Subcutaneous abdominal adipose tissue (tissue), 5 donors: ENCODE results near the gene CLEC1A.

ENCODE experiments used
- H3K27ac ChIP-seq: one replicate; pipeline ENCODE4 v1.7.0; 2013; ENCODE audit warnings: low read depth, mild to moderate bottlenecking, inconsistent platforms, low read length, moderate library complexity
- H3K27me3 ChIP-seq, 5 donors: one replicate each; pipeline ENCODE4 v1.7.0; 2013; ENCODE audit warnings: low read length in 5 of 5, inconsistent platforms in 1 of 5; ENCODE audit not compliant: control insufficient read depth in 5 of 5, insufficient read depth in 4 of 5
- H3K36me3 ChIP-seq, 5 donors: one replicate each; pipeline ENCODE4 v1.7.0; 2013; ENCODE audit warnings: low read length in 5 of 5; ENCODE audit not compliant: control insufficient read depth in 5 of 5, insufficient read depth in 5 of 5
- H3K4me1 ChIP-seq, 5 donors: one replicate each; pipeline ENCODE4 v1.7.0; 2013; ENCODE audit warnings: low read length in 5 of 5, mild to moderate bottlenecking in 3 of 5, moderate library complexity in 1 of 5; ENCODE audit not compliant: control insufficient read depth in 5 of 5, insufficient read depth in 5 of 5
- H3K4me3 ChIP-seq, 5 donors: one replicate each; pipeline ENCODE4 v1.7.0; 2013; ENCODE audit warnings: low read length in 5 of 5, low read depth in 1 of 5
- H3K9ac ChIP-seq, 5 donors: one replicate each; pipeline ENCODE4 v1.7.0; 2013; ENCODE audit warnings: low read length in 5 of 5, mild to moderate bottlenecking in 4 of 5, moderate library complexity in 3 of 5
- H3K9me3 ChIP-seq, 5 donors: one replicate each; pipeline ENCODE4 v1.7.0; 2013; ENCODE audit warnings: low read length in 5 of 5; ENCODE audit not compliant: control insufficient read depth in 5 of 5
- donor health status: healthy.
- donor health status: healthy.
- donor health status: healthy.
- donor health status: healthy.
- donor health status: healthy.

CLEC1A gene

DNA sequence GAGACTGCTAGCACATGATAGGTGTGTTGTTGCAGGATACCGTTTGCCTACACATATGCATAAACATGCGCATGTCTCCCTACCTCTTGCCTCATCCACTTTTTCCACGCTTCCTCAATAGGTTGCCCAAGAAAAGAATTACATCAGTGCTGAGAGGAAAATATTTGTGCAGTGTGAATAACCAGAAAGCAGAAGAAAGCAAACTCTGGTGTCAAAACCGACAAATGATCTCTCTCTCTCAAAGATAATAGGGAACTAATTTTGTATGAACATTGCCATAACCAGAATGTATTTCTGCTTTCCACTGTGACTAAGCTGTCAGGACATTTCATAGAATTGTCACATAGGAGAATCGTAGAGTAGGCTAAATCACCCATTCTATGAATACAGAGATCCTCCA, 29.9 kb upstream of the CLEC1A start:
- no peak overlapping the region for H3K9ac ChIP-seq

DNA sequence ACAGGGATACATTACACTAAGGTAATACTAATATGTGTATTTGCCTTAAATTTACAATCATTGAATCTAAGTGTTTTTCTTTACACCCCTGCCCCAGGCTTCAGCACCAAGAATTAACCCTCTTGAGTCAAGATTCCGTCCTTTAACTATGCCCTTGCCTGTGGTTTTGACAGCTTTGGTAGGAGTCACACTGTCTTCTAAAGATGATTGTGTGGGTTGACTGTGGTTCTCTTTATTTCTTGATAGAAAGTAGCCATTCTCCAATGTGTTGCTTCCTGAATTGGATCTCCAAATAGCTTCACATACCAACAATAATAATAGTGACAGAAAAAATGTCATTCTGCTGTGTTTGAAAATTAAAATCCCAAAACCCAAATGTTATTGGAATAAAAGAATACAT, 27.6 kb upstream of the CLEC1A start:
- Histone ChIP-seq H3K4me3 (no peak overlapping the region), H3K36me3 (no peaks in the 10 kb centered on the region), H3K4me1 (peaks cover 0 to 2% (median 0%) of the 10 kb centered on the region in 5 donors), H3K27ac (no peak overlapping the region), H3K9ac (no peak overlapping the region), H3K9me3 (no peaks in the 10 kb centered on the region), H3K27me3 (no peaks in the 10 kb centered on the region)

More for the DNA sequence above, 29.9 kb upstream of the CLEC1A start:
- Histone ChIP-seq H3K36me3 (no peaks in the 10 kb centered on the region), H3K4me3 (peak overlapping the region in 1 of 5 donors; percentile 19), H3K27me3 (no peaks in the 10 kb centered on the region), H3K9me3 (no peaks in the 10 kb centered on the region), H3K27ac (no peak overlapping the region), H3K4me1 (peaks cover 0 to 2% (median 0%) of the 10 kb centered on the region in 5 donors)

DNA sequence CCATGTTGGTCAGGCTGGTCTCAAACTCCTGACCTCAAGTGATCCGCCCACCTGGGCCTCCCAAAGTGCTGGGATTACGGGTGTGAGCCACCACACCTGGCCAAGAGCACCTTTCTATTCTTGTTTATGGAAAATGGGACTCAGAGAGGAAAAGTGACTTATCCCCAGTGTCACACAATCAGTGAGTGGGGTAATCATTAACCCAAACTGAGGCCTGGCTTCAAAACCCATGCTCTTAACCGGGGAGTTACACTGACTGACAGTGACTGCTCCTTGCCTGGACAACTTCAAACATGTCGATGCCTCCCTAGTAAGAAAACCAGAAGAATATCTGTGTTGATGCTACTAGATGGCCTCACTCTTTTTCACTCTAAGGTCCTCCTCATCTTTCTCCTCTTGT, 23.9 kb upstream of the CLEC1A start:
- Histone ChIP-seq H3K4me1 (no peaks in the 10 kb centered on the region), H3K27me3 (no peaks in the 10 kb centered on the region), H3K4me3 (no peak overlapping the region), H3K36me3 (no peaks in the 10 kb centered on the region), H3K9ac (no peak overlapping the region), H3K27ac (no peak overlapping the region), H3K9me3 (no peaks in the 10 kb centered on the region)

DNA sequence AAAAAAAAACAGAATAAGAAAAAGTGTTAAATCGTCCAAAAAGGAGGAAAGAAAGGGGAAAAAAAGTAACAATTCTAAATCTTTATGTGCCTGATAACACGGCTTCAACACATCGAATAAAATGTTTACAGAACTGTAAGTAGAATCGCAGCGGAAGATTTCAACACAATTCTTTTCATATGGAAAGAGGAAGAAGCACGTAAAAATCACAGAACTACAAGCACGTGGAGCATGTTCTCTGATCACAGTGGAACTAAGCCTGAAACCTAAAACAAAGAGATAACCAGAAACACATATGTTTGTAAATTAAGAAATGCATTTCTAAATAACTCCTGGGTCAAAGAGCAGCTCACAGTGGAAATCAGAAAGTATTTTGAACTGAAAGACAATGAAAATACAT, 22.5 kb upstream of the CLEC1A start:
- Histone ChIP-seq H3K9me3 (no peaks in the 10 kb centered on the region), H3K27me3 (no peaks in the 10 kb centered on the region), H3K9ac (no peak overlapping the region), H3K4me3 (no peak overlapping the region), H3K36me3 (no peaks in the 10 kb centered on the region), H3K27ac (no peak overlapping the region), H3K4me1 (no peaks in the 10 kb centered on the region)

DNA sequence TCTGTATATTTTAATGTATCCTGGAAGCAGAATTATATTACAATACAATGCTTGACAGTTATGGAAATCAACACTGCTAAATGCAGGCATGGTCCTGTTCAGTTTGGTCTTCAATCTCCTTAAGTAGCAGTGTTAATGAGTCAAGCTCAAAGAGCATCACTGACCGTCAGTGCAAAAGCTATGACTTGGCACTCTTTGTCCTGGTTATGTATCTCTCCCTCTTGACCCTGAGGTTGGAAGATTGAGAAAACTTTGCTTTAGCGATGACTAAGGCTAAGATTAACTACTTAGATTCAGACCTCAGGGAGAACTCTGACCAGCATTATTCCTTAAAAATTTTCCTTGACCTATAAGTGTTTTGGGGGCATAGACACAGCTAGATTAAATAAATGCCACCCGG, 20.3 kb upstream of the CLEC1A start:
- Histone ChIP-seq H3K36me3 (no peaks in the 10 kb centered on the region), H3K9me3 (no peaks in the 10 kb centered on the region), H3K4me3 (no peak overlapping the region), H3K27me3 (no peaks in the 10 kb centered on the region), H3K27ac (no peak overlapping the region), H3K9ac (no peak overlapping the region), H3K4me1 (no peaks in the 10 kb centered on the region)

DNA sequence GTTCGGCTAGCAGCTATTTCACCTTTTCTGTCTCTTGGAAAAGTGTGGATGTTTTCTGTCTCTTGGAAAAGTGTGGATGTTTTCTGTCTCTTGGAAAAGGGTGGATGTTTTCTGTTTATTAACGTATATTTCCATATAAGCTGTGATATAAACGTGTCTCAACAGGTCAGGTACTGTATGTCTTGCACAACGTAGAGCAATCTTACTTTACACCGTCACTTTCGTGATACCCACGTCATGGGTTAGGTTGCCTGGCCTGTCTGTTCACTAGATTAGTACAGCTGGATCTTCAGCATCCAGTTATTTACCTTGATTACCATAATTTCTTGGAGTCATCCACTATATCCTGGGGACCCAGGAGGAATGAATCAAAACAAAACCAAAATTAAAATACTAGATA, 17.1 kb upstream of the CLEC1A start:
- Histone ChIP-seq H3K9me3 (no peaks in the 10 kb centered on the region), H3K27me3 (no peaks in the 10 kb centered on the region), H3K36me3 (no peaks in the 10 kb centered on the region), H3K4me1 (no peaks in the 10 kb centered on the region), H3K27ac (no peak overlapping the region), H3K4me3 (no peak overlapping the region), H3K9ac (no peak overlapping the region)

DNA sequence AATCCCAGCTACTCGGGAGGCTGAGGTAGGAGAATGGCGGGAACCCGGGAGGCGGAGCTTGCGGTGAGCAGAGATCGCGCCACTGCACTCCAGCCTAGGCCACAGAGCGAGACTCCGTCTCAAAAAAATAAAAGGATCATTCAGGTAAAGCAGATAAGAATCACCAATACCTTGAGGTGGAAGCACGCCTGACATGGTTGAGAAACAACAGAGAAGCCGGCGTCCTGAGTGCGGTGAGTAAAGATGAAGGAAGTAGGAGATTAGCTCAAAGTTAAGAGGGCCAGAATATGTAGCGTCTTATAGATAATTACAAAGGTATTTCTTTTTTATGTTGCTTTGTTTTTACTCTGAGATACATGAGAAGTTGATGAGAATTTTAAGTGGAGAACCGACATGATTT, 16.5 kb upstream of the CLEC1A start:
- no peaks in the 10 kb centered on the region for H3K27me3 ChIP-seq
- H3K9me3 ChIP-seq, result no peaks in the 10 kb centered on the region
- H3K36me3 ChIP-seq, result no peaks in the 10 kb centered on the region
- no peaks in the 10 kb centered on the region for H3K4me1 ChIP-seq
- H3K27ac ChIP-seq, result no peak overlapping the region
- no peak overlapping the region for H3K4me3 ChIP-seq
- no peak overlapping the region for H3K9ac ChIP-seq

DNA sequence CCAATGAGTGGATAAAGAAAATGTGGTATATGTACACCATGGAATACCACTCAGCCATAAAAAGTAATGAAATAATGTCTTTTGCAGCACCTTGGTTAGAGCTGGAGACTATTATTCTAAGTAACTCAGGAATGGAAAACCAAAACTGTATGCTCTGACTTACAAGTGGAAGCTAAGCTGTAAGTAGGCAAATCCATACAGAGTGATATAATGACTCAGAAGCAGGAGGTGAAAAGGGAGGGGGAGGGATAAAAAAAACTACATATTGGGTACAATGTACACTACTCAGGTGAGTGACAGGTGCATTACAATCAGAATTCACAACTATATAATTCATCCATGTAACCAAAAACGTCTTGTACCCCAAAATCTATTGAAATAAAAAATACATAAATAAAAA, 15.1 kb upstream of the CLEC1A start:
- Histone ChIP-seq H3K27me3 (no peaks in the 10 kb centered on the region), H3K36me3 (no peaks in the 10 kb centered on the region), H3K27ac (no peak overlapping the region)

DNA sequence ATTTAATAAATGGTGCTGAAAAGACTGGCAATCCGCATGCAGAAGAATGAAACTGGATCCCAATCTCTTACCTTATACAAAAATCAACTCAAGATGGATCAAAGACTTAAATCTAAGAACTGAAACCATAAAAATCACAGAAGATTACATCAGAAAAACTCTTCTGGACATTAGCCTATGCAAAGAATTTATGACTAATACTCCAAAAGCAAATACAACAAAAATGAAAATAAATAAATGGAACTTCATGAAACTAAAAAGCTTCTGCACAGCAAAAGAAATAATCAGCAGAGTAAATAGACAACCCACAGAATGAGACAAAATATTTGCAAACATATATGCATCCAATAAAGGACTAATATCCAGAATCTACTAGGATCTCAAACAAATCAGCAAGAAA, 14.3 kb upstream of the CLEC1A start:
- Histone ChIP-seq H3K4me3 (no peak overlapping the region), H3K27me3 (no peaks in the 10 kb centered on the region), H3K9ac (no peak overlapping the region), H3K27ac (no peak overlapping the region), H3K9me3 (no peaks in the 10 kb centered on the region), H3K4me1 (no peaks in the 10 kb centered on the region), H3K36me3 (no peaks in the 10 kb centered on the region)

More for the DNA sequence above, 15.1 kb upstream of the CLEC1A start:
- H3K4me3 ChIP-seq, result no peak overlapping the region
- no peaks in the 10 kb centered on the region for H3K9me3 ChIP-seq
- H3K9ac ChIP-seq, result no peak overlapping the region
- no peaks in the 10 kb centered on the region for H3K4me1 ChIP-seq

DNA sequence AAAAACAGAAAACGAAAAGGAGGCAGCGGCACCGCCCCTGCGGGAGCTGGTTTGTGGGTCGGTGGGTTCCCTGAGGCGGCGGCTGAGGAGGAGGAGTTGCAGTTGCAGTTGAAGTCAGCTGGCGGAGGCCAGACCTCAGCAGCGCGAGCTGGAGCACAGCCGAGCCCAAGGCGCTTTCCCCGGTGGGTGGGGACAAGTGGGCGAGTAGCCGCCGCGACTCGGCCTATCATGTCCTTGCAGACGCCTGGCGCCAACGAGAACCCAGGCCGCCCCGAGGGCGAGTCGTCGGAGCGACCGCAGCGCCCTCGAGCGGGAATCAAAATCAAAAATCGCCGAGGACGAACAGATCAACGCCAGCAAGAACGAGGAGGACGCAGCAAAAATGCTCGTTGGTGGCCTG, 12.7 kb upstream of the CLEC1A start:
- Histone ChIP-seq H3K27me3 (no peaks in the 10 kb centered on the region), H3K9ac (no peak overlapping the region), H3K4me1 (no peaks in the 10 kb centered on the region), H3K4me3 (no peak overlapping the region), H3K27ac (no peak overlapping the region), H3K36me3 (no peaks in the 10 kb centered on the region), H3K9me3 (no peaks in the 10 kb centered on the region)

DNA sequence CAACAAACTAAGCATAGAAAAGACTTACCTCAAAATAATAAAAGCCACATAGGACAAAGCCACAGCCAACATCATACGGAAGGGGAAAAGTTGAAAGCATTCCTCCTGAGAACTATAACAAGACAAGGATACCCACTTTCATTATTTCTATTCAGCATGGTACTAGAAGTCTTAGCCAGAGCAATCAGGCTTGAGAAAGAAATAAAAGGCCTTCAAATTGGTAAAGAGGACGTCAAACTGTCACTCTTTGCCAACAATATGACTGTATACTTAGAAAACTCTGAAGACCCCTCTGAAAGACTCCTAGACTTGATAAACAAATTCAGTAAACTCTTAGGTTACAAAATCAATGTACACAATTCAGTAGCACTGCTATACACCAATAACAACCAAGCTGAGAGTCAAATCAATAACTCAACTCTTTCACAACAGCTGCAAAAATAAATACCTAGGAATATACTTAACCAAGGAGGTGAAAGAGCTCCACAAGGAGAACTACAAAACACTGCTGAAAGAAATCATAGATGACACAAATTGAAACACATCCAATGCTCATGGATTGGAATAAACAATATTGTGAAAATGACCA, 11.6 kb upstream of the CLEC1A start:
- no peak overlapping the region for H3K27ac ChIP-seq
- H3K9ac ChIP-seq, result no peak overlapping the region
- H3K9me3 ChIP-seq, result no peaks in the 10 kb centered on the region
- H3K4me1 ChIP-seq, result no peaks in the 10 kb centered on the region
- H3K27me3 ChIP-seq, result no peaks in the 10 kb centered on the region
- no peak overlapping the region for H3K4me3 ChIP-seq
- no peaks in the 10 kb centered on the region for H3K36me3 ChIP-seq
